HG03045 (cell line): ENCODE data around the gene ID2.
A peak's percentile ranks its signal among the peaks of the same experiment; 100 is the strongest.

Experiments used
- ATAC-seq: cut with Tn5 transposase; IDR thresholded peaks from one replicate; pipeline ENCODE4 v1.9.1; 2021; ENCODE audit warnings: mild to moderate bottlenecking, moderate library complexity; ENCODE audit not compliant: unreplicated experiment

The ID2 gene, protein sequence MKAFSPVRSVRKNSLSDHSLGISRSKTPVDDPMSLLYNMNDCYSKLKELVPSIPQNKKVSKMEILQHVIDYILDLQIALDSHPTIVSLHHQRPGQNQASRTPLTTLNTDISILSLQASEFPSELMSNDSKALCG

DNA sequence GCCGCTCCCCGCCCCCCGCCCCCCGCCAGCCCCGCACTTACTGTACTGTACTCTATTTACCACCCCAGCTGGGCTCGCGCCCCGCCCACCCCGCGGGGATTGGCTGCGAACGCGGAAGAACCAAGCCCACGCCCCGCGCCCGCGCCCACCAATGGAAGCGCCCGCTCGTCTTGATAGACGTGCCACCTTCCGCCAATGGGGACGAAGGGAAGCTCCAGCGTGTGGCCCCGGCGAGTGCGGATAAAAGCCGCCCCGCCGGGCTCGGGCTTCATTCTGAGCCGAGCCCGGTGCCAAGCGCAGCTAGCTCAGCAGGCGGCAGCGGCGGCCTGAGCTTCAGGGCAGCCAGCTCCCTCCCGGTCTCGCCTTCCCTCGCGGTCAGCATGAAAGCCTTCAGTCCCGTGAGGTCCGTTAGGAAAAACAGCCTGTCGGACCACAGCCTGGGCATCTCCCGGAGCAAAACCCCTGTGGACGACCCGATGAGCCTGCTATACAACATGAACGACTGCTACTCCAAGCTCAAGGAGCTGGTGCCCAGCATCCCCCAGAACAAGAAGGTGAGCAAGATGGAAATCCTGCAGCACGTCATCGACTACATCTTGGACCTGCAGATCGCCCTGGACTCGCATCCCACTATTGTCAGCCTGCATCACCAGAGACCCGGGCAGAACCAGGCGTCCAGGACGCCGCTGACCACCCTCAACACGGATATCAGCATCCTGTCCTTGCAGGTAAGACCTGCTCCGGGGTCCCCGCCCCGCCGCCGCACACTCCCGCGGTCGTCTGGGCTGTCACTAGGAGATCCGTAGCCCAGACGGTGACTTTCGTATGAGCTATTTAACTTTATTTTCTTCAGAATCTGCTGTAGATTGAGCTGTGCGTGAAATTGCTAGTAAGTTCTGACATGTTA is at the start of gene ID2:
TSS of gene ID2 (plus strand) at position 271 of the 907 bp plus-strand sequence. CDS start at position 381, 110 bp downstream.
- ATAC-seq = peak; percentile 70

DNA sequence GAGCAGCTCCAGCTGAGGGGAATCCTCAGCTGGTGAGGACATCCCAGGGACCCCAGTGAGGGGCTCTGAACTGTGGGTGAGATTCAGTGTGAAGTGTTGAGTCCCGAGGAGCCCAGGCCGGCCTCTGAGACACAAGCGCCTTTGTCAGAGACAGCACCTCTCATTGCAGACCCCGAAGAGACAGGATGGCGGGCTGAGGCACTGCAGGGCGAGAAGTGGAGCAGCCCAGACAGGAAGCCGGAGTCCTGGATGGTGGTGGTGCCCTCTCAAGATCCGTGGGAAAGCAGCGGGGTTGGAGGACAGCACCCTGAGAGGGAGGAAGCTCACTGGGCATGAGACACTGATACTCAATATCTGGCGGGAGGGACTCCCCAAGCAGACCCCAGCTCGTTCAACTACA is 49.1 kb upstream of the ID2 start:
- ATAC-seq = no peak

DNA sequence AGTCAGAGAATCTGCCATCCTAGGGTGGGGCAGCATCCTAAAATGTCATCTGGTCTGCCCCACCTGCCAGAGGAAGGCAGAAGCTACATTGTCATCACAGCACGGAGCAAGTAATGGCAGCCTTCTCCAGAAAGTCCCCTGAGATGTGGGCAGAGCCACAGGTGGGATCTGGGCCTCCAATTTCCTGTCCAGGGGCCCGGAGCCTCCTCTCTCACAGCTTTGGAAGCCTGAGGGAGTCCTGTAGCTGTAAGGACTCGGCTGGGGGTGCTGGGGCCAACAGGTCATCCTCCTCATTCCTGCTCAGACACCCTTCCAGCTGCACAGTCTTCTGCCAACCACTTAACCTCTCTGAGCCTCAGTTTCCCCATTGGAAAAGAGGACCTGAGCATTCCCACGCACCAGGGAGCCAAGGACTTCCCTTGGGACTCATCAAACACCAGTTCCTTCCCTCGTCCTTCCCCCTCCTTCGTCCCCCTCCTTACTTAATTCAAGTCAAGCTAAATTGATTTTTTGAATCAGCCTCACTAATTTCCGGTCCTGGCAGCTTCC is 48.6 kb upstream of the ID2 start:
- no peak for ATAC-seq

DNA sequence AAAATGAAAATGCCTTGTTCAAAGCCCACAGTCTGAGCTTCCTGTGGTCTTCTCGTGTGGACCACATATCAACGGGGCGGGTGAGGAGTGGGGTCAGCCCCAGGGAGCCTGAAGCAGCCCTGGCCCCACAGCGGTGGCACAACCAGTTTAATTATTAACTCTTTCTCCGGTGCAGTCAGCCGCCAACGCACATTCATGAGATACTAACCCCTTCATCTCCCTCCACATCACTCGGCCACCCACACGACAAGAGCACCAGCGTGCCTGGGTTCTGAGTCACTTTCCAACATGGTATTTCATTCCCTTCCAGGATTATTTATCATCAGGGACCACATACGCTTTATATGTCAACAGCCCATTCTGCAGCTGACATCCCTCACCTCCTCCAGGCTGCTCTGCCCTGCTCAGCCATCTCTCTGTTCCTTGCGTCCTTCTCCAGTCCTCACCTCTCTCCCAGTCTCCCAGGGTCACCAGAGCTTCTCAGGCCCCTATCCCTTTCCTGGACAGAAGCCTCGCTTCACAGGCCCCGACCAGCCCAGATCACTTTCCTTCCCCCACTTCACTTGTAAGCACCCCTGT is 48.0 kb upstream of the ID2 start:
- ATAC-seq = no peak

DNA sequence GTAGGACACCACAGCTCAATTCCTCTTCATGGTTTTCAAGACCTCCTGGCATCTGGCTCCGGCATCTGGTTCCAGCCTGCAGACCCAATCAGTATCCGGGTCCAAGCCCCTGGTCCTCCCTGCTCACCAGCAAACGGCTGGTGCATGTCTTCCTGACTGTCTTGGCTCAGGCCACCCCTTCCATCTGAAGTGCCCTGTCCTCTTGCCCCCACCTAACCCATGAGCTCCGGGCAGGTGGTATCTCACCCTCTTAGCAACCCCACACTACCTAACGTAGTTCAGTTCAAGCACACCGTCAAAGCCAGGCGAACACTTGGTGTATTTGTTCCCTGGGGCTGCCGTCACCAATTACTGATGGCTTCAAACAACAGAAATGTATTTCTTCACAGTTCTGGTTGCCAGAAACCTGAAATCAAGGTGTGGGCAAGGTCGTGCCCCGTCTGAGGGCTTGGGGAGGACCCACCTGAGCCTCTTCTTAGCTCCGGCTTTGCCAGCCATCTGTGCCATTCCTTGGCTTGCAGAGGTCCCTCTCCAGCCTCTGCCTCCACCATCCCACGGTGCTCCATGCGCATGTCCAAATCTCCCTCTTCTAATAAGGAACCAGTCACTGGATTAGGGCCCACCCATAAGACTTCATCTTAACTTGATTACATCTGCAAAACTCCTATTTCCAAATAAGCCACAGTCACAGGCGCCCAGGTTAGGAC is 47.2 kb upstream of the ID2 start:
- no peak for ATAC-seq

DNA sequence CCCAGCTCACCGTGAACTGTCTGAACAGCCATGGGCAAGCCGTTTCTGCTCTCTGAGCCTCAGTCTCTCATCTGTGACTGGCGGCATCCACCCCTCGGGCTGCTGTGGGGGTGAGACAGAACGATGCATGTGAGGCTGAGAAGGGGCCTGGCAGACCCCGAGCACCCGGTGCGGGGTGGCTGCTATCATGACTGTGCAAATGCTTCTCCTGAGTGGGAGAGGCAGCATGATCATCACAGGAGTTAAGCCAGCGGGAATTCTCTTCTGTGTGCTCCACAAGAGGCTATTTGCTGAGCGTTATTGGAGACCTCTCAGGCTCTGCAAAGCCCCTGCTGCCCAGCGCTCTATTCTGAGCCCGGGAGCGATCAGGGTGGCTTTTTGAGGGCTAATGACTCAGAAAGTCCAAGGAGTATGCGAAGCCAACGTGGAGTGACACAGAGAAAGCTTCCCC is 45.8 kb upstream of the ID2 start:
- ATAC-seq = no peak

DNA sequence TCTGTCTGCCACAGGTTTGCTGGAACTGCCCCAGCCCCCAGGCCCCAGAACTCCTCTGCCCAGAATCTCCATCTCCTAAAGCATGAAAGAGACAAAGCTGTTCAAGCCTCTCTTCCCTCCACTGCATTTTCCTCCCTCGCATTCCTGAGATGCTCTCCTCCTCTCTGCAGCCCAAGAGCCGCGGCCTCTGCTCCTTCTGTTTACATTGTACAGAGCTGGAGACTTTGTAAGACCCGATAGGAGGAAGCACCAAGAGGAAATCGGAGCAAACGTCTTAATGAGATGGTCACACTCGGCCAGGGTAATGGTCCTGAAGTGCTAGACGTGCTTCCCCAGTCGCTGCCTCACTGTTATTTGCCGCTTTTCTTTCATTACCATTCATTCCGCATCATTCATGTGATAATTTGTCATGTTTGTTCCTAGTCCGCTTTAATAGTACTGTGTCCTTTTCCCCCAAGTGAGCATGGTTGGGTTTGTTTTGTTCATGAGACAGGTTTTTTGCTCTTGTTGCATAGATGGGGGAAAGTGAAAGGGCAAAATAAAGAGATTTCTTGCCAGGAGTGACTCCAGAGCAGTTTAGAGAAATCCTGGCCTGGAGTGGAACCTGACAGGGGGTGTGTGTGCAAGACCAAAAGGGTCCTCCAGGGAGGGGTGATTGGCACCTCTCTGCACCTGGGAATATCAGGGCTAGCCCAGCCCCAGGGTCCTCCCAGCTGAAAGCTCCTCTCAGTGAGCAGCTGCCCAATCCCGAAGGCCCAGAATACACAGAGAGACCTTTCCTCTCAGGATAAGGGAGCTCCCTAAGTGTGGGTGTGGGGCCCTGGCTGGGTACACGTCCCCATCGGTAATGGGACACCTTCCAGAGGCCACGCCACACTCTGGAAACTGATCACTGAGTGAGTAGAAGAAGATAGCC is 44.9 kb upstream of the ID2 start:
- no peak for ATAC-seq

DNA sequence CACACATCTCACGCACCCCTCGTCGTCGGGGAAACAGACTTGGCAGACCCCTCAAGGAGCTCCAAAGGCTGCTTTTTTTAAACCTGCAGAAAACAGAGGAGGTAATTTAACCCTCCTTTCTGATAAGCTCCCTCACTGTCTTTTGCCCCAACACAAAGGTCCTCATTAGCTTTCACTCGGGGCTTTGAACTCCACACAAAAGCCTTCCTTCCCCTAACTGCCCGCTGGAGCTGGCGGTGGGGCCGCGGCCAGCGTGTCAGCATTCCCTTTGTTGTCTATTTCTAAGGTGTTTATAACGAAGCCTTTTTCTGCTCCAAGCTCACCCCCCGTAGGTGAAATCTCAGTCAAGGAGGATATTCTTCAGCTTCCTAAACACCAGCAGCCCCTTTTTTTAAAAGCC is 43.5 kb upstream of the ID2 start:
- no peak for ATAC-seq

DNA sequence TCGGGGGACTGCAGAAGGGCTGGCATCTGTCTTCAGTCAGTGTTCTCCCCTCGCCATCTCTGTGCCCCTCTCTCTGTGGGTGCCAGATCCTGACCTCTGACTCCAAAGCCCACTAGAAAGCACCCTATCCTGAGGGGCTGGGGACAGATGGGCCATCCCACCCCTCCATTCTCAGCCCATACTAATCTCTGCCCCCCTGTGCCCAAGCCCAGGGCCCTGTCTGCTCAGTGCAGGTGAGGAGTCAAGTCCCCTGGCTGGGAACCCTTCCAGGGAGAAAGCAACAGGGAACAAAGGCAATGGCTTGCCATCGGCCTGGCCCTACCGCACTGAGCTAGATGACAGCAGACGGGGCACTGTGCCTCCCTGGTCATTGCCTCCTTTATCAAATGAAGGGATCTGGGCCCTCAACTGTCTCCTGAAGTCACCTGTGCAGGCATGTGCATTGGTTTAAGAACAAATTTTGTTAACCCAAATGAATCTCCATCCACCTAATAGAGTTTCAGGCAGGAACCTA is 42.7 kb upstream of the ID2 start:
- ATAC-seq = no peak

DNA sequence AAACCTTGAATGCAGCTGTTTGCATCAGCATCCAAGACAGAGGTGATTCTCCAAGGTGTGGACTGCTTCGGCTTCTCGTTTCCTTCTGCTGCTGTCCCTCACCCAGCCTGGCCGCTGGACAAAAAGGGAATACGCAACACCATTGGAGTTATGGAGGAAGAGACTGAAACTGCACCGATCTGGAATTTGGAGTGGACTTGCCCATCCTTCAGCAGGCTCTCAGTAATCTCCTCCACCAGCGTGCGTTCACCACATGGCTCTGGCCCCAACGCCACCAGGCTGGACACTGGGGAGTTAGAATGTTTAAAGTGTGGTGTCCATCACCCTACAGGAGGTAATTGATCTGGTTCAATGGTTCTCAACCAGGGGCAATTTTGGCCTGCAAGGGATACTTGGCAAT is 41.4 kb upstream of the ID2 start:
- no peak for ATAC-seq

DNA sequence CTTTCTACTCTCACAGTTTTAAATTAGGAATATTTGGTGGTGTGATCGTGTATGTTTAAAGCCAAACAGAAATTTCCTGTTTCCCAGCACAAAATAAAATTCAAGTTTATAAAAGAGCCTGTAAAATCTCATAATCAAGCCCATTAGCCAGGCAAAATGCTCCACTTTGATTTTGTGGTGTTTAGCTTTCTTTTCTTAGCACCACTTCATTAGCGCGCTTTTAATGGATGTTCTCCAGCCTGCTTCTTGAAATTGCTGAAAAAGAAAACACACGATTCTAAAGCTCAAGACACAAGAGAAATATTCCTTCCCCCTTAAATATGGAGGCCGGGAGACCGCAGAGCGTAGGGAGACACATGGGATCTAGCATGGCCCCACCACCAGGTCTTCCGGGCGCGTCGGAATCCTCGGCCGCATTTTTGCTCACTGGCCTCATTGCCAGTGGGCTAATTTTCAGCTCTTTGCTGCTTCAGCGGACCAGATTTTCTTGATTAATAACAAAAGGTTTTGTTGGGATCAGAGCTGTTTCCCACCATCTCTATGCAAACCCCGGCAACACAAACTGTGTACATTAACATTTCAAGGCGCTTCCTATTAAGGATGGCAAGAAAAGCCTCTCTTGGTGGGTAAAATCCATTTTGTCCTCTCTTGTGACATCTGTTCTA is 40.4 kb upstream of the ID2 start:
- ATAC-seq = no peak

DNA sequence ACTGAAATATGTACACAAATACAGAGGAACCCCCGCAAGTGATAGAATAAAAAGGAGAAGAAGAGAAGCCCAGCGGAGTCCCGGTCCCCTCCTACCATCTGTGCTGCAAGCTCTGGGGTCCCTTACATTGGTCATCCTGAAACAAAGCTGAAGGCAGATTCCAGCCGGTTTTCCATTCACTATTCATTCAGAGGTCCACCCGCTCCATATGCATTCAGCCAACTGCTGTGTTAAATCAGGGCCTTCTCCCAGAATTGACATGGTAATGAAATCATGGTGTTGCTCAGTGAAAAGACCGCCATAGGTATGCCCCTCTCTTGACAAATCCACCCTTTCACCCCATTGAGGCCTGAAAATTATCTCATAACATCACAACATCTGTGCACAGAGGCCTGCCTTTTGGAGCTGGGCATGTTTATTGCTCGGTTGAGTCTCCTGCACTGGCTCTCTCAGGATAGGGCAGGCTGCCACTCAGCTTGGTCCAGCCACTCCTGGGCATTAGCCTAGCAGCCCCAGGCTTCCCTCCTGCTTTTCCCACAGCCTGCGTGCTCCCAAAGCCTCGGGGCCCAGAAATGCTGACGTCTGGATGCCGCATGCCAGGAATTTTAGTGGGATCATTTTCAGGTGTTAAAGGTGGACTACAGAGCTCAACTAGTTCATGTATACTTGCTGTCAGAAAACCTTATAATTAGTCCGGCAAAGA is 39.3 kb upstream of the ID2 start:
- no peak for ATAC-seq

DNA sequence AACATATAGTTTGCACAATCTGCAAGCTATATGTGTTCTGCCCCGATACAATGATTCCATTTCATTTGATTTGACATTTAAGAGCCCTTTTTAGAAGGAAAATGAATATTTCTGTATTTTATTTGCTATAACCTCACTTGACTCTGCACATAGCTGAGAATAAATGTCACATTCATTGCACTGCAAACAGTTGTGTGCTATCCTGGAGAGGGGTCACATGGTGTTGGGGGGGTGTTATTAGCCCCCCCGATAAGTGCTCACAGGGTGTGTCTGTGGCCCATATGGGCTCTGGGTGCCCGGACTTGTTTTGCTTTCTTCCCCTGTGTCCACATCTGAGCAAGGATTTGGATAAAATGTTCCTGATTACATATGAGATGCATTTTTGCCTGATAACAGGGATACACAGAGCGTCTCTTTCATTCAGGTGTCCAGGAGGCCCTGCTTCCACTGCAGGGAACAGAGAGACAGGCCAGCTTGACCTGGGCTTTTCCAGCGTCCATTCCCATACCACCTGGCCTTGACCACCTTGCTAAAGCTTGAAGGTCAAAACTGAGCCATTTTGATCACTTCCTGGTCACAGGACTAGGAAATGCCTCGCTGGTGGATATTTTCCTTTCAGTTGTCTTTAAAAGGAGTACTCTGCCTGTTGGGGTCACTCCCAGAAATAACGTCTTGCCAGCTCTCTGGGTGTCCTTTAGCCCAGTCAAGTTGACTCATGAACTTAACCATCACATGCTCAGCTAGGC is 38.4 kb upstream of the ID2 start:
- no peak for ATAC-seq

DNA sequence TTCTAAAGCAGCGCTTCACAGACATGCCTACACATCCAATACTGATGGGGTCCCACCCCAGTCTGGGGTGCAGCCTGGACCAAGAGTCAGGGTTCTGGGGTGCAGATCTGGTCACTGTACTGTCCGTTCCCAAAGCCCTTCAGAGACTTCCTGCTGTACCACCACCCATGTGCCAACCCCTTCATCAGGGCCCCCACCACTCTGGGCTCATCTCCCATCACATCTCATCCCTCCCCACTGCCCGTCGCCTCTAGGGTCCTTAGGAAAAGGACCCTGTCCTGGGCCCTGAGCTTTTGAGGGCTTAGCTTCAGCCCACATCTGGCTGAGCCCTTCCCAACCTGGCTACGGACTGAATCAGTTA is 37.9 kb upstream of the ID2 start:
- ATAC-seq = no peak

DNA sequence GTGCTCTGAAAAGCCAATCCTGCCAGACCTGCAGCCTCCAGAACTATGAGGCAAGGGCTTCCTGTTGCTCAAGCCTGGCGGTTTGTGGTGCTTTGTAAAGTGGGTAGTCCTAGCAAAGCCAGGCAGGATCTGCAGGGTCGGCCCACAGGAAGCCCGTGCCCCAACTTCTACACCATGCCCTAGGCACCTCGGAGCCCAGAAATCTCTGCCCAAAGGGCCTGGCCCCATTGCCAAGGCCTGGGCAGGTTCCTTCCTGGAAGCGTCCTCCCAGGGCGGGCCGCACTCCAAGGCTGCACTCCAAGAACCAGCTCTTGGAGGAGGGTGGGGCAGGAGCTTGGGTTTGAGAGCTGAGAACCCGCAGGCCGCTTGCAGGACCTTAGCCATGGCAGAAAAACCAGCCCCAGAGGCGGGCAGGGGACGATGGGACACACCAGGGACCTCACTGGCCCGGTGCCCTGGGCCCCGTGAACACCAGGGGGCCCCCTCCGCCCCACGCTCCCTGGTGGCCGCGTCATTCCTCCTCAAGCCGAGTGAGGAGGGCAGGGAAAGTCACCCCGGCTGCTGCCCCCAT is 37.2 kb upstream of the ID2 start:
- ATAC-seq = no peak

DNA sequence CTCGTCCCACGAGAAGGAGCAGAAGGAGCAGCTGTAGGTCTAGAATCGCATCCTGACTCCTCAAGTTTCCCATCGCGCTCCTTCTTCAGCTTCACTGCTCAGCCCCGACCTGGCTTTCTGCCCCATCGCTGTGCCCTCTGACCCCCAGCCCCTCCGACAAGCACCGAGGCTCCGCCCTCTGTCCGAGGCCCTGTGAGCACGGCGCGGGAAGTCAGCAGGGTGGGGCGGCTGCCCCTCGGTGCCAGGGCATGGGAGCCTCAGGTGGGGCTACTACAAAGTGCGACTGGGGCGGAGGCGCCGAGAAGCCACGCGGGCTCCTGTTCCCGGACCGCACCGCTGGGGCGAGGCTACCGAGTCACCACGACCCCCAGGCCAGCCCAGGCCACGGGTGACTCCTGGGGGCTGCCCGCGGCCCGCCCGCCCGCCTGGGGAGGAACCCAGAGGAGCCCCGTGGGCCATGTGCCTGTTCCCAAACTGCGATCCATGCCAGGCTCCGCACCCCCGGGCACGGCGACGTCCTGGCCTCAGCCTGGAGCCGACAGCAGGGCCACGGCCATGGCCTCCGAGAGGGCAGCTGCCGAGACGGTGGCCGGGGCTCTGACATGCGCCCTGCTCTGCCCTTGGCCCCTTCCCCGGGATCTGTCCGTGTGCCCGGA is 36.6 kb upstream of the ID2 start:
- no peak for ATAC-seq

DNA sequence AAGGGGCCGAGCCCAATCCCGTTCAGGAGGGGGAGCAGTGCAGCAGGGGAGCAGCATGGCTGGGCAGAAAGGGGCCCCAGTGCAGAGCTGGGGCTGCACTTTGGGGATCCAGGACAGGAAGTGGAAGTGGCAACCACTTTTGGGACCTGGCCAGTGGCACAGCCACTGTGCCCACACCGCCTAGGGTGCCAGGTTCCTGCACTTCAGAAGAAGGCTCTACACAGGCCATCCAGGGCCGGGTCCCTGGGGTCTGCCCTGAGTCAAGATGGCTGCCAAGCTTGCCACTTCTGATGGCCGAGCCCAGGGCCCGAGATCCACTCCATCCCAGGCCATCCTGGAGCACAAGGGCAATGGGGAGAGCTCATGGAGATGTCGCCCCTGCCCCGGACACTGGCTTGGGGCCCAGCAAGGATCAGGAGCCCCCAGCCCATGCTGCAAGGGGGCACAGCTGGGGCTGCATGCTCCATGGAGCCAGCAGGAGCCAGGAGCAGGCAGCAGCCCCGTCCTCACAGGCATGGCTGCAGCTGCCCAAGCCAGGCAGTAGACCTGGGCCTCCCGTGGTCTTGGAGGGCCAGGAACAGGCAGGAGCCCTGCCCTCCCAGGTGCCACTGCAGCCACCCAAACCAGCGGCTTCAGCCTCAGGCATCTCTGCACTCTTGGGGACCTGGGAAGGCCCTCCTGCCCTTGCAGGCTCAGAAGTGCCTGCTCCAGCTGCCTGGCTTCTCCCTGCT is 35.0 kb upstream of the ID2 start:
- ATAC-seq = no peak
